BE2C (cell line): ENCODE measurements around the gene ARHGAP6.

Experiments used
- DNase-seq: peaks from one replicate; pipeline ENCODE4 v3.0.0-alpha.2; 2020
- H3K27me3 ChIP-seq: fragments of 250-450 bp; sonication (Bioruptor Pico); 2 replicates; pipeline ENCODE4 v1.5.1; 2020; ENCODE audit warnings: mild to moderate bottlenecking
- H3K36me3 ChIP-seq: fragments of 250-450 bp; sonication (Bioruptor Pico); 2 replicates; pipeline ENCODE4 v1.5.1; 2020; ENCODE audit warnings: mild to moderate bottlenecking
- H3K4me1 ChIP-seq: fragments of 250-450 bp; sonication (Bioruptor Pico); 2 replicates; pipeline ENCODE4 v1.5.1; 2020
- H3K4me3 ChIP-seq: 2 replicates; pipeline ENCODE4 v1.5.1; 2011; ENCODE audit warnings: low read depth, low read length
- H3K9me3 ChIP-seq: fragments of 250-450 bp; sonication (Bioruptor Pico); 2 replicates; pipeline ENCODE4 v1.5.1; 2020
- CTCF ChIP-seq: IDR thresholded peaks from 2 replicates; pipeline ENCODE4 v1.5.1; 2012; ENCODE audit warnings: mild to moderate bottlenecking, low read depth, low read length

Gene ARHGAP6

GRCh38 chrX:11419102-11419501, 246.6 kb downstream of the ARHGAP6 start:
- TF ChIP-seq CTCF = no peak
- Histone ChIP-seq H3K4me1 (no peaks in the 10 kb centered on the region), H3K27me3 (no peaks in the 10 kb centered on the region), H3K36me3 (no peaks in the 10 kb centered on the region), H3K4me3 (no peak overlapping the region), H3K9me3 (no peaks in the 10 kb centered on the region)
- no peak for DNase-seq

GRCh38 chrX:11416600-11416999, 249.1 kb downstream of the ARHGAP6 start:
- DNase-seq = no peak
- H3K9me3 ChIP-seq = no peaks in the 10 kb centered on the region
- no peaks in the 10 kb centered on the region for H3K4me1 ChIP-seq
- no peaks in the 10 kb centered on the region for H3K36me3 ChIP-seq
- TF ChIP-seq CTCF = no peak
- no peaks in the 10 kb centered on the region for H3K27me3 ChIP-seq
- no peak overlapping the region for H3K4me3 ChIP-seq

- Histone ChIP-seq H3K27me3 (no peaks in the 10 kb centered on the region), H3K4me1 (no peaks in the 10 kb centered on the region), H3K4me3 (no peak overlapping the region), H3K9me3 (no peaks in the 10 kb centered on the region), H3K36me3 (no peaks in the 10 kb centered on the region)
- DNase-seq = no peak
- no peak for TF ChIP-seq CTCF
These were observed 251.6 kb downstream of the ARHGAP6 start for GRCh38 chrX:11414091-11414490.

- no peak overlapping the region for H3K4me3 ChIP-seq
- no peaks in the 10 kb centered on the region for H3K9me3 ChIP-seq
- TF ChIP-seq CTCF = no peak
- no peaks in the 10 kb centered on the region for H3K4me1 ChIP-seq
- H3K27me3 ChIP-seq = no peaks in the 10 kb centered on the region
- DNase-seq = no peak
- H3K36me3 ChIP-seq = no peaks in the 10 kb centered on the region
These were observed 252.8 kb downstream of the ARHGAP6 start for GRCh38 chrX:11412715-11413623.

- H3K9me3 ChIP-seq = no peaks in the 10 kb centered on the region
- no peaks in the 10 kb centered on the region for H3K36me3 ChIP-seq
- H3K4me3 ChIP-seq = no peak overlapping the region
- no peak for TF ChIP-seq CTCF
- no peaks in the 10 kb centered on the region for H3K4me1 ChIP-seq
- H3K27me3 ChIP-seq = no peaks in the 10 kb centered on the region
- DNase-seq = no peak
These were observed 255.8 kb downstream of the ARHGAP6 start for GRCh38 chrX:11409957-11410356.

GRCh38 chrX:11408783-11409182, 256.9 kb downstream of the ARHGAP6 start:
- H3K4me1 ChIP-seq = no peaks in the 10 kb centered on the region
- H3K27me3 ChIP-seq = no peaks in the 10 kb centered on the region
- no peaks in the 10 kb centered on the region for H3K36me3 ChIP-seq
- no peak for DNase-seq
- no peak for TF ChIP-seq CTCF
- H3K9me3 ChIP-seq = no peaks in the 10 kb centered on the region
- H3K4me3 ChIP-seq = no peak overlapping the region
